GM21786 (cell line): ENCODE data around the gene AQP9.
"Not testable (repeated sequence)": the region's sequence is repeated elsewhere in the genome, so short reads cannot be mapped to it uniquely, and the experiment has no call there.

Source experiments
- ATAC-seq: cut with Tn5 transposase; IDR thresholded peaks from one replicate; pipeline ENCODE4 v1.9.1; 2021; ENCODE audit not compliant: unreplicated experiment

The AQP9 gene

GRCh38 chr15:58138106-58138505, at the start of gene AQP9:
Gene AQP9, plus strand, starts transcription at chr15:58138381. Its CDS starts 185 bp downstream, at chr15:58138566.
- ATAC-seq, result no peak

- ATAC-seq, result no peak
These were observed 42.8 kb upstream of the AQP9 start for GRCh38 chr15:58095415-58095814.

DNA sequence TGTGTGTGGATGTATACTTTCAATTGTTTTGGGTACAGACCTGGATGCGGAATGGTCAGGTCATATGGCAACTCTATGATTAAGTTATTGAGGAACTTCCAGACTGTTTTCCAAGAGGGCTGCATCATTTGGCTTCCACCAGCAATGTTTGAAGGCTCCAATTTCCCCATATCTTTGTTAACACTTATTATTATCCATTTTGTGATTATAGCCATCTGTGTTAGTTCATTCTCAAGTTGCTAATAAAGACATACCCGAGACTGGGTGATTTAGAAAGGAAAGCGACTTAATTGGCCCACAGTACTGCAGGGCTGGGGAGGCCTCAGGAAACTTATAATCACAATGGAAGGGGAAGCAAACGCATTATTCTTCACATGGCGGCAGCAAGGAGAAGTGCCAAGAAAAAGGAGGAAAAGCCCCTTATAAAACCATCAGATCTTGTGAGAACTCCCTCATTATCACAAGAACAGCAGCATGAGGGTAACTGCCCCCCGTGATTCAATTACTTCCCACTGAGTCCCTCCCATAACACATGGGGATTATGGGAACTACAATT, 41.6 kb upstream of the AQP9 start:
- ATAC-seq, result no peak

DNA sequence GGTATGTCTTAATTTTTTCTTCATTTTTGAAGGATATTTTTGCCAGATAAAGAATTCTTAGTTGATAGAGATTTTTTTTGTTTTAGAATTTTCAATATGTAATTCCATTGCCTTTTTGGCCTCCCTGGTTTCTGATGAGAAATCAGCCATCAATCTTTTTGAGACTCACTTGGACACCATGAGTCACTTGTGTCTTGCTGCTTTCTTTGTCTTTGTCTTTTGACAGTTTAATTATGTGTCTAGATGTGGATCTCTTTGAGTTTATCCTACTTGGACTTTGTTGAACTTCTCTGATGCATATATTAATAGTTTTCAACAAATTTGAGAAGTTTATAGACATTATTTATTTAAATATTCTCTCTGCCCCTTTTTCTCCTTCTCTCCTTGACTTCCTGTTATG, 34.7 kb upstream of the AQP9 start:
- ATAC-seq, result no peak

DNA sequence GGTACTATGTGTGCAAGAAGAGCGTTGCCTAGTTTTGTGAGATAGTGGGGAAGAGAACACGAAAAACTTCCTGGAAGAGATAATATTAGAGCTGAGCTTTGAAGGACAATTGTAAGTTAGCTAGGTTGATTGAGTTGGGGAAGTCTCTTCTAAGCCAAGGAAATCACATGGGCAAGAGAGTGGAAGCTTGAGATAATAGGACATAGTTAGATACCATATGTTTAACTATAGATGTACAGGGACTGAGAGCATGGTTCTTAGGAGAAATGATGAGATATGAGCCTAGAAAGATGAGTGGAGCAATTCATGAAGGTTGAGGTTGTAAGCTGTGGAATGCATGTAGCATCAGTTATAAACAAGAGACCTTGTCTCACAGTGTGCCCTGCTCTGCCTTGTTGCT, 30.1 kb upstream of the AQP9 start:
- ATAC-seq, result no peak

GRCh38 chr15:58109419-58109818, 28.8 kb upstream of the AQP9 start:
- no peak for ATAC-seq

- no peak for ATAC-seq
These were observed 27.0 kb upstream of the AQP9 start for GRCh38 chr15:58110999-58111717.

- no peak for ATAC-seq
These were observed 26.5 kb upstream of the AQP9 start for GRCh38 chr15:58111718-58112104.

DNA sequence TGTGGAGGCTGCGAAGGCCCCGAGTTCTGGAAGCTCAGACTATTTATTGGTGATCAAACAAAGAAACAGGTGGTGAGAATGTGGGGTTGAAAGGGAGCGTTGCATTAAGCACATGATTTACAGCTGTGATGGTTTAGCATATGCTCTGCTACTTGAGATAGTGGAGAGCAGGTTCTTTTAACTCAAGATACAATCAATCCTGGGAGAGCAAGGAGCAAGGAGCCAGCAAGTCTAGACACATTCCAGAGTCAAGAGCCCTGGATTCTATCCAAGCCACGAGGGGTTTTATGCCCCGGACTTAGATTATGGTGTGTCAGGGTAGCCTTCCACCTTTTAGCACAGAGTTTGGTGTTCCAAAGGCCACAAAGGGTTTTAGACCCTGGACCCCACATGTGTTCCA, 24.8 kb upstream of the AQP9 start:
- not testable (repeated sequence) for ATAC-seq

- ATAC-seq, result no peak
These were observed 23.8 kb upstream of the AQP9 start for GRCh38 chr15:58114388-58114787.

DNA sequence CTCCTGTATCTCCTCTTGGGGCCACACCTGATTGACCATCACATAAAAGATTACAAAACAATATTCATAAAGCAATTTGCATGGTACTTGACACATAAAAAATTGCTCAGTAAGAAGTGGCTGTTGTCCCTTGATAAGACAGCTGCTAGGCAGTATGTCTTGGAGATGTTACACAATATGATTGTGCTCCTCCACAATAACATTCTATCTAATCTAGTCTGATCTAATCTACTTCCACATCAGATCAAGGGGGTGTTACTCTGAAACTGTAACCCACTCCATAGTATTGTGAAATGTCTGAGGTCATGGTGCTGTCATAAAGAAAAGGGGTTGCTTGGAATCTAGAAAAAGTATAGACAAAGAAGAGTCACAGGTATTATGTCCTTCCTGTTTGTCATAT, 23.4 kb upstream of the AQP9 start:
- no peak for ATAC-seq

GRCh38 chr15:58115692-58116091, 22.5 kb upstream of the AQP9 start:
- ATAC-seq, result no peak

- no peak for ATAC-seq
These were observed 20.6 kb upstream of the AQP9 start for GRCh38 chr15:58117619-58118018.

DNA sequence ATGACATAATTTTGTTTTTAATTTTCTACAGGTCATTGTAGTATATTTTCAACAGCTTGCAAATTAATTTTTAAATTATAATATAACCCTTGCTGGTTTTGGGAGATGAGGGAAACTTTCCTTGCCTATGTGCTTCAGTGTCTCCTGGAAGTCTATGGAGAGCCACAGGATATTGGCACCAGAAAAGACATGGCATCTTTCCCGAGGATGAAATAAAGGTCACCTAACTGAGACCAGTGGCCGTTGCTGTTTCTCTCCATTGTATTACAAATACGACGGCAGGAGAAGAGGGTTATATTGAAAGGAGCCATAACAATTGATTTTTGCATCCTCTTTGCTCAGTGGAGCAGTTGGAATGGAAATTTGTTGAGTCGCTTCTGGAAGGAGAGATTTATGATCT, 19.9 kb upstream of the AQP9 start:
- no peak for ATAC-seq

- ATAC-seq, result no peak
These were observed 19.2 kb upstream of the AQP9 start for GRCh38 chr15:58119016-58119415.

DNA sequence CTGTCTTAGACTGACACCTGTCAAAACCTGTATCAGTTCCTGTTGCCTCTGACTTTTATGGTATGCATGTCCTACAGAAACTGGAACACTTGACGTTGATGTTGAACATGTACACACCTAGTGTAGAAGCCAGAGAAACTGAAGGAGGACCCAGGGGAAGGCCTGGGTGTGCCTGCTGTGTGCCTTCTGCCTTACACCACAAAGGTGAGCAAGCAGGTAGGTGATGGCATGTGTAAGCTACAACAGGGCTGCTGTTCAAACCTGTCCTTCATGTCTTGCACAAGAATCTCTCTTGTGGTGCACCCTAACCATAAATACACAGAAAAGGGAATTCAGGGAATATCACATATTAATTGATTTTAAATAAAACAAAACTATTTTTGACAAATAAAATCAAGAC, 13.6 kb upstream of the AQP9 start:
- no peak for ATAC-seq

GRCh38 chr15:58125333-58125732, 12.8 kb upstream of the AQP9 start:
- no peak for ATAC-seq

DNA sequence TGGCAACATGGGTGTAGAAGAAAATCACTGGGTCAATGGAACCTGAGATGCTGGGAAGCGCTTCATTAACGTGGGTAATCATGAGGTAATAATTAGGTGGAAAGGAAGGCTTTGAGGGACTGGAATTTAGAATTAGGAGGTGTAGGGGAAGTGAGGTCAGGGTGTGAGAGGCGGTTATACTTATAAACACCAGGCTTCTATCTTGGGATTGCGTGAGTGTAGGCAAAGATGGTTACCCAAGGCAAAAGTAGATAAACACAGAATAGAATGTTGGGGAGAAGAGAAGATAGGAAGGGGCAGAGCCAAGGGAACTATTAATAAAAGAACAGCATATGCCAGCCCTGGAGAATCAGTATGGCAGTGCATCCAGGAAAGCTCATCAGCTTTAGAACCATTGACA, 3.3 kb upstream of the AQP9 start:
- no peak for ATAC-seq

DNA sequence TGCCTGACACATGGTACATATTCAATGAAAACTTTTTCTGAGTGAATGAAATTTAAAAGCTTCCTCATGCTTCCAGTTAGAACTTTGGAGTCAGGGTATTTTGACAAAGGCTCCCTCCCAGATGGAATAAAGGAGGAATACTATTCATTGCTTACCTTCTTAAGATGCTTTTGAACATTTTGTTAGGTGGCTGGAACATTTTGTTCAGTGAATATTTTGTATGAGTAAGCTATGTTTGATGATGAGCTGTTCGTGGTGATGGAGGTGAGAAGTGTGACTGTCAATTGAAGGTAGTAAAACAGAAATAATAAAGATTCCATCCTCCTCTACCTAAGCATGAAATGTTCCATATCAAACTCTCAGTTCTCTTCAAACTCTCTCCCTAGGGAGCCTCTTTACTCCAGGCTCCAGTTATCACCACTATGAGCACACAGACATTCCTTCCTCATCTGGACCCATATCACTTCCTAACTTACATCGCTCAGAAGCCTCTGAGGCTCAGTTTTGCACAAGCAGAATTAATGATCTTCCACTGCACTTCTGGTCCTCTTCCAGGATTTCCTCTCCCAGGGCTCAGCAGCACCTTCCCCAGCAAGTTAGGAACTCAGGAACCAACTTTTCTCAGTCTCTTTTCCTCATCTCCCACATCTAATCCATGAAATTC, 2.5 kb upstream of the AQP9 start:
- no peak for ATAC-seq

- ATAC-seq, result no peak
These were observed 1.4 kb upstream of the AQP9 start for GRCh38 chr15:58136731-58137130.

DNA sequence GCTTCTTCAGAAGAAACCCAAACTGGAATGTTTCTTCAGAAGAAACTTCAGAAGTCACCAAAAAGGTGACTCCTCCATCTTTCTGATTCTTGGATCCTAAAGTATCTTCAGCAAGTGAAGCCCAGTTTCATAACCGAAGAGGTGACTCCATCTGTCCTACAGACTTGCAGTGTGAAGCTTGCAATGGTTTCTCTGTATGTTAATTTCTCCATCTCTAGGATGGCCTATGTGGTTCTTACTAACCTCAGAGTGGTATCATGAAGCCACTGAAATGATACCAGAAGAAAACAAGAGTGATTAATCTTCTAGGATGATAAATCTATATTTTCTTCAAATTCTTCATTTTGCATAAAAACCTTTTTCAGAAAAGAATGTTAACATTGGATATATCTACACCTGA, 495 bp upstream of the AQP9 start:
- ATAC-seq, result no peak

GRCh38 chr15:58139276-58139988, 1.3 kb downstream of the AQP9 start:
- ATAC-seq, result no peak
